NCI-H187 (cell line): Measurements from ENCODE around the gene NOLC1.
"Not testable (repeated sequence)": the region's sequence is repeated elsewhere in the genome, so short reads cannot be mapped to it uniquely, and the experiment has no call there.

ENCODE experiments used
- DNase-seq, 2 experiments: peaks; one replicate each; lab custom pipeline; 2025; lab: John Stamatoyannopoulos, UW

NOLC1 gene

DNA sequence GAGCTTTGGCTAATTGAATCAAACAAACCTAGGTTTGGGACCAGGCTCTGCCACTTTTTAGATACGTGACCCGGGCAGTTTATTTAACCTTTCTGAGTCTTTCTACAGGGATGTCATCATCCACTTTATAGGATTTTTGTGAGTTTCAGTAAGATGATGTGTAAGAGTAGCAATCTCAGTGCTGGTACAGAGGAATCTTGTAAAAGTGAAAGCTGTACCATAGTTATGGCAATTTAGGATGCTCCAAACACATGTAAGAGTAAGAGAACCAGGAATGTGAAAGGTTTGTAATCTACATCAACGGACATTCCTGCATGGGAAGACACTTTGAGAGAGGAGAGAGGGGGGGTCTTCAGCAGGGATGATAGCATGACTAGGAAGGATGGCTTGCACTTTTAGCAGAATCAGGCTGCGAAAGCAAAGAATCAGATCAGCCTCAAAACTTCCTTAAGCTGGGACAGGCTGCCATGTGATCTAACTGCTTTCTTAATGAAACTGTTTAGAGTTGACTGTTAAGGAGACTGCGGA, 968 bp downstream of the NOLC1 start:
- no peak for DNase-seq

DNA sequence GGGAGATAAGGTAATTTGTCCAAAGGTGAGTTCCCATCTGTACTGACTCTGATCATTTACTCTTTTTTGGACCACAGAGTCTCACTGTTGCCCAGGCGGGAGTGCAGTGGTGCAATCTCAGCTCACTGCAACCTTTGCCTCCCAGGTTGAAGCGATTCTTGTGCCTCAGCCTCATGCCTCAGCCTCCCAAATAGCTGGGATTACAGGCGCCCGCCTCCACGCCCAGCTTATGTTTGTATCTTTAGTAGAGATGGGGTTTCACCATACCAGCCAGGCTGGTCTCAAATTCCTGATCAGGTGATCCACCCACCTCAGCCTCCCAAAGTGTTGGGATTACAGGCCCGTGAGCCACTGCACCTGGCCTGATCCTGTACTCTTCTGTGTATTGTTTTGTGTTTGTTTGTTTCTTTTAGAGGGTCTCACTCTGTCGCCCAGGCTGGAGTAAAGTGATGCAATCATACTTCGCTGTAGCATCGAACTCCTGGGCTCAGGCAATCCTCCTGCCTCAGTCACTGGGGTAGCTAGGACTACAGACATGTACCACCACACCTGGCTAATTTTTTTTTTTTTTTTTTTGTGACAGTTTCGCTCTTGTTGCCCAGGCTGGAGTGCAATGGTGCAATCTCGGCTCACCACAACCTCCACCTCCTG, 2.4 kb downstream of the NOLC1 start:
- DNase-seq = no peak

DNA sequence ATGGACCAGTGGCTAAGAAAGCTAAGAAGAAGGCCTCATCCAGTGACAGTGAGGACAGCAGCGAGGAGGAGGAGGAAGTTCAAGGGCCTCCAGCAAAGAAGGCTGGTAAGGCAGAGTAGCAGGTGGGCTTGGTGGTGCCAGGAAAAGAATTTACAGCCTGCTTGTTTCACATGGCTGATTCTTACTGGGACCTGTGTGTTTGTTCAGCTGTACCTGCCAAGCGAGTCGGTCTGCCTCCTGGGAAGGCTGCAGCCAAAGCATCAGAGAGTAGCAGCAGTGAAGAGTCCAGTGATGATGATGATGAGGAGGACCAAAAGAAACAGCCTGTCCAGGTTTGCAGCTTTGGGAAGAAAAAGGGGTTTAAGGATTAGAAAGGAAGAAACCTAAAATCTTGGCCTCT, 5.0 kb downstream of the NOLC1 start:
- DNase-seq = no peak

DNA sequence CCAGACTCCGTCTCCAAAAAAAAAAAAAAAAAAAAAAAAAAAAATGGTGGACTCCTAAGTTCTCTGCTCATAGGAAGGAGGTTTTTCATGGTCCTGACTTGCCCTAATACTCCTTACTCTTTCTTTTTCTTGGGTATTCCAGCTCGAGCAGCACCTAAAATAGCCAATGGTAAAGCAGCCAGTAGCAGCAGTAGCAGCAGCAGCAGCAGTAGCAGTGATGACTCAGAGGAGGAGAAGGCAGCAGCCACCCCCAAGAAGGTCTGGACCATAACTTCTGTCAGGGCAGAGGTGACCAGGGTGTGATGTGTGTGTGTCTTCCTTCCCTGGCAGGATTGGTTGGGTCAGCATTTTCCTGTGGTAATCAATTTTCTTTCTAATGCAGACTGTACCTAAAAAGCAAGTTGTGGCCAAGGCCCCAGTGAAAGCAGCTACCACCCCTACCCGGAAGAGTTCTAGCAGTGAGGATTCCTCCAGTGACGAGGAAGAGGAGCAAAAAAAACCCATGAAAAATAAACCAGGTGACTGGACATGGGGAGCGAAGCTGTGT, 6.9 kb downstream of the NOLC1 start:
- no peak for DNase-seq

DNA sequence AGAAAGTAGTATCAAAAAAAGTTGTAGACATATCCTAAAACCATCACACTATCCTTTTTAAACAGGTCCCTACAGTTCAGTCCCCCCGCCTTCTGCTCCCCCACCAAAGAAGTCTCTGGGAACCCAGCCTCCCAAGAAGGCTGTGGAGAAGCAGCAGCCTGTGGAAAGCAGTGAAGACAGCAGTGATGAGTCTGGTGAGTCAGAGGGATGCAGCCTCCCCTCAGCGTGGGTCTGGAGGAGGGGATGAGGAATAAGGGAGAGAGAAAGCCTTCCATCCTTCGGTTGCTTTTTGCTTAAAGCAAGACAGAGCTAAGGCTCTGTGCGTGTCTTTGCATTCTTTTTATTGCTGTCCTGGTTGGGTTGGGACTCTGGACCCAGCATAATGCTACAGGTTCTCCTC, 7.6 kb downstream of the NOLC1 start:
- no peak for DNase-seq

DNA sequence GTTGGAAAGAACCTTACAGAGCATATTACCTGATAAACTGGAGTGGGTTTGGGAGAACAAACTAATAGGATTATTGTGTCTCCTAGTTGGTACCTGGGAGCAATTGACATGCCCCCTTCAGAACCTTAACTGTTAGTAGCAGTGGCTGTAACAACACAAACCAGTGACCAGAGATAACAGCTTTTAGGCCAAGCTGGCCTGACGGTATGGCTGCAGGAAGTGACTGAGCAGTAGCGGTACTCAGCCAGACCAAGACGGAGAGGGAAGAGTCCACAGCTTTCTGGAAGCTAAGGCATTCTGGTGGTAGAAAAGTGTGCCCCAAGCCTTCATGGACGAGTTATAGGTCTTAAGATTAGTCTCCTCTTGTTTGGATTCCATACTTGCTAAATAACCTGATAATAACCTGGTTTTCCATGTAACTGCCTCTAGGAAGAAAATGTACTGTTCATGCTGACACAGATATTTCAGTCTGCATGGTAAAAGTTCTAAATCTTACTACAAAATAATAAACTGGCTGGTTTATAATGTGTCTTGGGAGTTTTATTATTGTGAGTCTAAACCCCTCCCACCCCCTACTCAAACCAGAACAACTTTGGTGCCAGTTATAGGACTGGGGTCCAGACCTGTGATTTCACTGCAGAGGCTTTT, 11.3 kb downstream of the NOLC1 start:
- DNase-seq = no peak

DNA sequence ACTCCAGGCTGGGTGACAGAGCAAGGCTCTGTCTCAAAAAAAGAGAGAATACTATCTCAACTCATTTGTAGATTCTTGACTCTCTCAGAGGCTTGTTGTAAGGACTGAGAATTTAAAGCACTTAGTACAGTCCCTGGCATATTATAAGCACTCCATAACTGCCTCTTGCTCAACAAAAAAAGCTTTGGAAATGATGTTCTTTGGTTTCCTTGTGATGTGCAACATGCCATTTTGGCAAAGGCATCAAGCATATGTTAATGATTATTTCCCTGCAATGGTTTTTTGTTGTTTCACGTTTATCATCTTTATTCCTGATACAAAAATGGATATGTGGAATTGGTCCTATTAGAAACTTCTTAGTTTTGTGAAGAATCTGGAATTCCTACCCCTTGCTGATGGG, 15.7 kb downstream of the NOLC1 start:
- no peak for DNase-seq

DNA sequence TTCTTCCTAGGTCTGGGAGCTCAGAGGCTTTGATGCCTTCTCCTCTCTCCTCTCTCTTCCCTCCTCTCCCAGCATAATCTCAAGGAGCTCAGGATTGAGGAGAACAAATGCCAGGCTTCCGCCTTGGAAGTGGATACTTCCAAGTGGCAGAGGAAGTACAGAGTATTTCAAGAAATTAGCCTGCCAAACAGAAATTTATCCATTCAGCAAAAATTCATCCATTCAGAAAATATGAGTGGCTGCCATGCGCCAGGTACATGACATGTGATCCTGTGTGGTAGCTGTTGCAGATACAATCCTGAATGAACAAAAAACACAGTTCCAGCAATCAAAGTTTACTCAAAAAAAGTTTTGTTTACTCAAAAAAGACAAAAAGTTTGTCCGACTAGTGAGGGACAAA, 18.4 kb downstream of the NOLC1 start:
- DNase-seq = no peak

DNA sequence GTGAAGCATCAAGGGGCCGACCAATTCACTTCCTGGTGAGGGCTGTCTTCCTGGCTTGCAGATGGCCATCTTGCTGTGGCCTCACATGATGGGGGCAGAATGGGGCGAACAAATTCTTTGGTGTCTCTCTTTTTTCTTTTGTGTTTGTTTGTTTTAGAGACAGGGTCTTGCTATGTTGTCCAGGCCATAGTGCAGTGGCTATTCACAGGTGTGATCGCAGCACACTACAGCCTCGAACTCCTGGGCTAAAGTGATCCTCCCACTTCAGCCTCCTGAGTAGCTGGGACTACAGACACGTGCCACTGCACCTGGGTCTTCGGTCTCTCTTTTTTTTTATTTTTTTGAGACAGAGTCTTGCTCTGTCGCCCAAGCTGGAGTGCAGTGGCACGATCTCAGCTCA, 20.1 kb downstream of the NOLC1 start:
- DNase-seq = no peak

DNA sequence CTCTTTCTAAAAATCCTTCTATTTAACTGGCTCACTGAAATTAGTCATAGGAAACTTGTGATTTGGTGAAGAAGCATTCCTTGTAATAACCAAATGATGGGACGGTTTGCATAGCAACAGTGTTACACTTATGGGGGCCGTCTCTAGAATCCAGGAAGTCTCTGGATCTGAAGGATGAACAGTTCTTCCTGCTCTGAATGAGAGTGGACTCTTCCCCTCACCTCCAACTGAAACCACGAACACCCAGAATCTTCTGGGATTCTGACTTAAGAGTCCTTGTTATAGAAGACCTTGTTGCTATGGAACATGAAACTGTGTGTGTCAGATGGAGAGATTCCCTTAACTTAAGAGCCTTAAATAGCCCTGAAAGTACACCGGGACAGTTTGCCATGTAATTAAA, 23.2 kb downstream of the NOLC1 start:
- no peak for DNase-seq

DNA sequence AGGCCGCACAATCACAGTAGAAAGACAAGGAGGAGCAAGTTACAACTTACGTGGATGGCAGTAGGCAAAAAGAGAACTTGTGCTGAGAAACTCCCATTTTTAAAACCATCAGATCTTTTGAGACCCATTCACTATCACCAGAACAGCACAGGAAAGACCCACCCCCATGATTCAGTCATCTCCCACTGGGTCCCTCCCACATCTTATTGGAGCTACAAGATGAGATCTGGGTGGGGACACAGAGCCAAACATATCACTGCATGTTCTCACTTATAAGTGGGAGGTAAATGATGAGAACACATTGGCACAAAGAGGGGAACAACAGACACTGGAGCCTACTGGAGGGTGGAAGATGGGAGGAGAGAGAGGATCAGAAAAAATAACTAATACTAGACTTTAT, 32.4 kb downstream of the NOLC1 start:
- no peak for DNase-seq

DNA sequence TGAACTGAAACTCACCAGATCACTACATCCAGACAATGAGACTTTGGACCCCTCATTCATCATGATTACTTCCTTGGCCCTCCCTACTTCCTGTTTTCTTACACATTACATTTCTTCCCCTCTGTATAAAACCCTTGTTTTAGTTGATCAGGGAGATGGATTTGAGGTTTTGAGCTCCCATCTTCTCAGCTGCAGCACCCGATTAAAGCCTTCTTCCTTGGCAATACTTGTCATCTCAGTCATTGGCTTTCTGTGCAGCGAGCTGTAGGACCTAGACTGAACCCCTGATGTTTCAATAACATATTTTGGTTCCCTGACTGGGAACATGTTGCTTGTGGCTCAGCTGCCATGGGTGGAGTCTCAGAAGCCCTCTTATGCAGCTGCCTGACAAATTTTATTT, 33.1 kb downstream of the NOLC1 start:
- no peak for DNase-seq

DNA sequence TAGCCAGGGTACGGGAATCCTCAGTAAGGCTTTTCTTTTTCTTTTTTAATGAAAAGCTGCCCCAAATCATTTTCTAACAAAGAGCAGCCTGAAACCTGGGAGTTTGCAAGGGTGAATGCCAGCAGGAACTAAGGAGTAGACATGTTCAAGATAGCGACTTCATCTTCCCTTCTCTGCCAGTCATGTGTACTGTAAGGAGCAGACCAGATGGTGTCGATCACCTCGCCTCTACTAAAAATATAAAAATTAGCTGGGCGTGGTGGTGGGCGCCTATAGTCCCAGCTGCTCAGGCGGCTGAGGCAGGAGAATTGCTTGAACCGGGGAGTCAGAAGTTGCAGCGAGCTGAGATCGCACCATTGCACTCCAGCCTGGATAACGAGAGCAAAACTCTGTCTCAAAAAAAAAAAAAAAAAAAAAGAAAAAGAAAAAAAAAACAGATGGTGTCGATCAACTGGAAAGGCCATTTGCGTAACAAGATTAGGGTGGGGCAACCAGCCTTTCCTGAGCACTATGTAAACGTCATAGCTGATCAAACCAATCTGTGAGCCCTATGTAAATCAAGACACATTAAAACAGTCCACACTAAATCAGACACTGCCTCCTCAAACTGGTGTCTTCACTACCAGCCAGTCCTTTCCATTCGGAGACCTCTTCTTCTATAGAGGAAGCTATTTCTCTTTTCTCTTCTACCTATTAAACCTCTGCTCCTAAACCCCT, 33.8 kb downstream of the NOLC1 start:
- no peak for DNase-seq

DNA sequence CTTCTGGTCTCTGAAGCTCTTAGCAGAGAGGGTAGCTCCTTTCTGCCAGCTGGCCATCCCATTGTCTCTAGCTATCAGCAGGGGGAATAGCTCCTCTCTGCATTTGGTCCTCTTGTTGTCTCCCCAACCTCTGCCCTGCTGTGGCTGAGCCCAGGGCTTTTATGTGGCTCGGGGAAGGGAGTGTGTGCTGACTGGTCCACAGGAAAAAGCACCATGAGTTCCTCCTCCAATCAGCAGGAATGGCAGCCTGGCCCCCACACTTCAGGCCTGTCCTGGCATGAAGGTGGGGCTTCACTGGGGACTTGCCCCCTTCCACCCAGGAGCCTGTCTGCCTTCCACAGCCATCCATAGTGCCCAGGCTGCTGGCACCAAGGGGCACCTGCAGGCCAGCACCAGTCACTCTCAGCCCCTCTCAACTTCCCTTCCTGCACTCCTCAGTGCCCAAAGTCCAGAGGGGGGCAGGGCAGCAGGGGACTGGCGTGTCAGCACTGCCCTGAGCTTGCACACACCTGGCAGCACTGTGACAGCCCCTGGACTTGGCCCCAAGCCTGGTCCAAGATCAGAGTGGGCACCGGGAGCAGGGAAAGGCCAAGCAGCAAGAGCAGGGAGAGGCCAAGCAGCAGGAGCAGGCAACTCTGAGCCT, 36.2 kb downstream of the NOLC1 start:
- no peak for DNase-seq

DNA sequence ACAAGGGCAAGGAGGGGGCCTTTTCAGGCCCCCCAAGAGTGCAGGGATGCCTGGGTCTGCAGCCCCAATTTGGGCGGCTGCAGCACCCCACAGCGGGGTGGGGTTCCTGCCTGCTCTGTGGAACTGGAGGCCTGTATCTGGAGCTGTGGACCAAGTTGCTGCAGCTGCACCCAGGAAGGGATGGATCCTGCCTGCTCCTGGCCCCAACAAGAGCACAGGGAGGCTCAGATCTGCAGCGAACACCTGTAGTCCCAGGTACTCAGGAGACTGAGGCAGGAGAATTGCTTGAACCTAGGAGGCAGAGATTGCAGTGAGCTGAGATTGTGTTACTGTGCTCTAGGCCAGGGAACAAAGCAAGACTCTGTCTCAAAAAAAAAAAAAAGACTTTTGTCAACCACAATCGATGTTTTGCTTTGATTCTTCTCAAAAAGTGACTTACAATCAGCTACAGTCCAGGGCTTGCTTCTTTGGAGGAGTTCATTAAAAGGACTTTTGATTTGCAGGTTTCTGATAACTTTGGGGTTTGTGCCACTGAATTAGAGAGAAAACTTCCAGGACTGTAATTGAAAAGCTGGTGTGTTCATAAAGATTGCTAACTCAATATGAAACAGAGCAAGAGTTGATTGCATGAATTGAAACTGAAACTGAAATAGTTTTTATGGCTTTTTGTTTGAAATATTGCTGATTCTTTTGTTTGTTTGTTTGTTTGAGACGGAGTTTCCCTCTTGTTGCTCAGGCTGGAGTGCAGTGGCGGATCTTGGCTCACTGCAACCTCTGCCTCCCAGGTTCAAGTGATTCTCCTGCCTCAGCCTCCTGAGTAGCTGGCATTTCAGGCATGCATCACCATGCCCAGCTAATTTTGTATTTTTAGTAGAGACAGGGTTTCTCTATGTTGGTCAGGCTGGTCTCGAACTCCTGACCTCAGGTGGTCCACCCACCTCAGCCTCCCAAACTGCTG, 37.0 kb downstream of the NOLC1 start:
- not testable (repeated sequence) for DNase-seq

DNA sequence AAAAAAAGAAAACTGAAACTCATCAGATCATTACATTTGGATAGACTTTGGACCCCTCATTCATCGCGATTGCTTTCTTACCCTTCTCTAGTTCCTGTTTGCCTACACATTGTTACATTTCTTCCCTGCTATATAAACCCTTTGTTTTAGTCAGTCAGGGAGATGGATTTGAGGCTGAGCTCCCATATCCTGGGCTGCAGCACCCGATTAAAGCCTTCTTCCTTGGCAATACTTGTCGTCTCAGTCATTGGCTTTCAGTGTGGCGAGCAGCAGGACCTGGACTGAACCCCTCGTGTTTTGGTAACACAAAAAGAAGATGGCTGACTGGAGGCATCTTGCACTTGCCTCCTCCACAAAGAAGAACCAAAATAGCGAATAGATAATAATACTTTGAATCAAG, 39.8 kb downstream of the NOLC1 start:
- DNase-seq = no peak

DNA sequence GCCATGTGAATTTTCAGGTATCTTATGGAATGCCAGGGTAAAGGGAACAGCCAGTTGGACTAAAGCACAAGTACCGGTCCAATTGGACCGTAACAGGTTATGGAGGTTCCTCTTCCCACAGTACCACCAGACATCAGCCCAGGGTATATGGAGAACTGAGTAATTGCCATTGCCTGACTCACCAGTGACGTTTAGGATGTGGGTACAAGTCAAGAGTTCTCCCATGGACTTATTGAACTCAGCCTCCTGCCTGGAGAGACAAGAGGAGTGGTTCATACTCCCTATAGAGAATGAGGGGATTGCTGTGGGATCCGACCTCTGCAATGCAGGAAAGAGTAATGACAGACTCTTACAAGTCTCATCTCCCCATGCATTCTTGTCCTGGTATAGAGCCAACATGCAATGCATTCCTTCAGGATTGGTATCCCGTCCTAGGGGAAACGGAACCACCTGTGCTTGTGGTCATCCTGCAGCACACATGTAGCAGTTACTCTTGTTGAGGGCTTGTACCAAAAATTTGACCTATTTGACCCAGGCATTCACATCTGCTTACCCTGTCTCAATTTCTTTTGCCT, 43.2 kb downstream of the NOLC1 start:
- no peak for DNase-seq

DNA sequence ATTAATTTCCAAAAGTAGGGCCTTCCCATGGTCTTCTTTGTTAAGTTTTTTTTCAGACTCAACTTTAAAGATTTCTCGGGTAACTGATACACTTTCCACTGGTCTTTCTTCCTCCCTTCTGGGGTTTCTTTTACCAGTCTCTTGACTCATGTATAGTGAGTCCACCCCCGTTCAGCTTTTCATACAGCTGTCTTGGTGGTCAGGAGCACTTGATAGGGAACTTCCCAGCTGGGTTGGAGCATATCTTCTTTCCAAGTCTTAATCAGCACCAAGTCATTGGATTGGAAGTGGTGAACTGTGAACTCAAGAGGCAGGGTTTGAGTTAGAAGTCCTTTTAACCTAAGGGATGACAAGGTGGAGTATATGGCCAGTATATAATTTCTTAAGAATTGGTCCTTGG, 44.7 kb downstream of the NOLC1 start:
- no peak for DNase-seq

DNA sequence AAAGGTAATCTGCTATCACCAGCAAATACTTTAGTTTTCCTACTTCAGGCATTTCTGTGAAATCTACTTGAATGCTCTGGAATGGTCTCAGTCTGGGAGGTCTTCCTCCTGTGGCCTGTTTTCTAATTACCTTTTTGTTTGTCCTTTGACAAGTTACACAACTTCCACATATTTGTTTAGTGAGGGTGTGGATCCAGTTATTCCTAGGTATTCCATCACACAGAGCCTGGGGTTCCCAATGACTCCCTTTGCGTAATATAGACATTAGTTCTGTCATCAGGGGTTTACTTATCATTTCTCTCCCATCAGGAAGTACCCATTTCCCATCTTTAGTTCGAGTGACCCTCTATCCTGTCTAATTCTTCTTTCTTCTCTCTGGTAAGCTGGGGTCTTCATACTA, 45.8 kb downstream of the NOLC1 start:
- no peak for DNase-seq

DNA sequence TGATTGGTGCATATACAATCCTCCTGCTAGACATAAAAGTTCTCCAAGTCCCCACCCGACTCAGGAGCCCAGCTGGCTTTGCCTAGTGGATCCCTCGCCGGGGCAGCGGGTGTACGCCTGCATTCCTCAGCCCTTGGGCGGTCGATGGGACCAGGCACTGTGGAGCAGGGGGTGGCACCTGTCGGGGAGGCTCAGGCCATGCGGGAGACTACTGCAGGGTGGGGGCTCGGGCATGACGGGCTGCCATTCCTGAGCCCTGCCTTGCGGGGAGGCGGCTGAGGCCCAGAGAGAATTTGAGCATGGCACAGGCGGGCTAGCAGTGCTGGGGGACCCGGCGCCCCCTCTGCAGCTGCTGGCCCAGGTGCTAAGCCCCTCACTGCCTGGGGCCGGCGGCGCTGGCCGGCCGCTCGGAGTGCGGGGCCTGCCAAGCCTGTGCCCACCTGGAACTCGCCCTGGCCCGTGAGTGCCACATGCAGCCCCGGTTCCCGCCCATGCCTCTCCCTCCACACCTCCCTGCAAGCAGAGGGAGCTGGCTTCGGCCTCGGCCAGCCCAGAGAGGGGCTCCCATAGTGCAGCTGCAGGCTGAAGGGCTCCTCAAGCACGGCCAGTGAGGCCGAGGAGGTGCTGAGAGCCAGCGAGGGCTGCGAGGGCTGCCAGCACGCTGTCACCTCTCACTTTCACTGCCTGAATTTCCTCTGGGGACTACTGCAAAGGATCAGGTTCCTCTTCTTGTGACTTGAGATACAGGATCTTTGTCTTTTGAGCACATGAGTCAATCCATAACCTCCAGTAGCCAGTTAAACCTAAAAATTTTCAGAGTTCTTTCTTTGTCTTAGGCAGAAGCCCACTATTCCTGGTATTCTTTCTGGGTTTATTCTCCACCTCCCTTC, 48.8 kb downstream of the NOLC1 start:
- no peak for DNase-seq
